HG02938 (cell line): Measurements from ENCODE around the gene PPP2R3B.
"Not testable (repeated sequence)": the region's sequence is repeated elsewhere in the genome, so short reads cannot be mapped to it uniquely, and the experiment has no call there.

Source experiments
- ATAC-seq: cut with Tn5 transposase; IDR thresholded peaks from one replicate; pipeline ENCODE4 v1.9.1; 2021; ENCODE audit warnings: mild to moderate bottlenecking, moderate library complexity; ENCODE audit not compliant: unreplicated experiment

The PPP2R3B gene

GRCh38 chrX:404656-405055 is 17.9 kb upstream of the PPP2R3B start:
- ATAC-seq: no peak

GRCh38 chrX:402857-403256 is 16.1 kb upstream of the PPP2R3B start:
- no peak for ATAC-seq

- no peak for ATAC-seq
These were observed 13.6 kb upstream of the PPP2R3B start for GRCh38 chrX:400258-400657.

GRCh38 chrX:397575-397974 is 10.9 kb upstream of the PPP2R3B start:
- ATAC-seq: no peak

- ATAC-seq: no peak
These were observed 8.1 kb upstream of the PPP2R3B start for GRCh38 chrX:394830-395229.

GRCh38 chrX:392575-392846 is 5.8 kb upstream of the PPP2R3B start:
- no peak for ATAC-seq

- ATAC-seq: no peak
These were observed 5.2 kb upstream of the PPP2R3B start for GRCh38 chrX:391717-392574.

GRCh38 chrX:390459-390858 is 3.8 kb upstream of the PPP2R3B start:
- ATAC-seq: no peak

GRCh38 chrX:389021-389441 is 2.3 kb upstream of the PPP2R3B start:
- no peak for ATAC-seq

GRCh38 chrX:387729-388128 is 1.0 kb upstream of the PPP2R3B start:
- ATAC-seq: no peak

- ATAC-seq: peak; percentile 21
These were observed 404 bp downstream of the PPP2R3B start for GRCh38 chrX:386239-386767.

GRCh38 chrX:385736-386135 is 971 bp downstream of the PPP2R3B start:
- ATAC-seq: not testable (repeated sequence)

- no peak for ATAC-seq
These were observed 1.8 kb downstream of the PPP2R3B start for GRCh38 chrX:384861-385260.

- ATAC-seq: no peak
These were observed 8.3 kb downstream of the PPP2R3B start for GRCh38 chrX:378443-378842.

- not testable (repeated sequence) for ATAC-seq
These were observed 10.5 kb downstream of the PPP2R3B start for GRCh38 chrX:376206-376605.

- ATAC-seq: no peak
These were observed 11.3 kb downstream of the PPP2R3B start for GRCh38 chrX:375181-376036.

GRCh38 chrX:374596-374995 is 12.1 kb downstream of the PPP2R3B start:
- no peak for ATAC-seq

GRCh38 chrX:373641-374471 is 12.9 kb downstream of the PPP2R3B start:
- ATAC-seq: no peak

GRCh38 chrX:372856-373640 is 13.7 kb downstream of the PPP2R3B start:
- no peak for ATAC-seq

GRCh38 chrX:371907-372306 is 14.8 kb downstream of the PPP2R3B start:
- ATAC-seq: no peak
